HUDEP-2 (cell line): ENCODE data around the gene CTSW.

Source experiments
- DNase-seq, 76 experiments: peaks; one replicate each; lab custom pipeline; 2025; ENCODE audit not compliant: unreplicated experiment in 76 of 76; lab: John Stamatoyannopoulos, UW

The CTSW gene

GRCh38 chr11:65884716-65885092 lies 5.1 kb downstream of the CTSW start:
- DNase-seq: peak in 68 of 76 experiments; percentile 14 to 84 (median 62)

GRCh38 chr11:65885231-65885630 lies 5.6 kb downstream of the CTSW start:
- no peak for DNase-seq

GRCh38 chr11:65885808-65886536 lies 6.3 kb downstream of the CTSW start:
- DNase-seq: no peak

GRCh38 chr11:65886826-65887722 lies 7.4 kb downstream of the CTSW start:
- DNase-seq: no peak

GRCh38 chr11:65887723-65888162 lies 8.1 kb downstream of the CTSW start:
- peak in 2 of 76 experiments; percentile 43 to 60 for DNase-seq

- DNase-seq: peak; percentile 23 to 98 (median 93)
These were observed 8.7 kb downstream of the CTSW start, which contains the start of gene FIBP for GRCh38 chr11:65888163-65888814. Gene FIBP (minus strand): TSS chr11:65888471. CDS start chr11:65888418, 53 bp downstream.

GRCh38 chr11:65890324-65891218 lies 10.9 kb downstream of the CTSW start, which contains the start of gene CCDC85B:
Gene CCDC85B (plus strand): TSS chr11:65890673. CDS start chr11:65890784, 111 bp downstream.
- peak in 74 of 76 experiments; percentile 48 to 97 (median 94) for DNase-seq

- peak in 14 of 76 experiments; percentile 19 to 64 (median 46) for DNase-seq
These were observed 11.8 kb downstream of the CTSW start for GRCh38 chr11:65891219-65892136.

GRCh38 chr11:65892137-65892540 lies 12.5 kb downstream of the CTSW start:
- DNase-seq: peak in 2 of 76 experiments; percentile 13 to 17

GRCh38 chr11:65892661-65893317 lies 13.2 kb downstream of the CTSW start:
- DNase-seq: no peak

GRCh38 chr11:65894034-65894591 lies 14.5 kb downstream of the CTSW start:
- no peak for DNase-seq

GRCh38 chr11:65895482-65895981 lies 15.9 kb downstream of the CTSW start:
- no peak for DNase-seq

GRCh38 chr11:65896034-65896999 lies 16.7 kb downstream of the CTSW start:
- DNase-seq: no peak

- DNase-seq: no peak
These were observed 17.4 kb downstream of the CTSW start for GRCh38 chr11:65897020-65897471.

GRCh38 chr11:65898656-65899355 lies 19.2 kb downstream of the CTSW start:
- no peak for DNase-seq
